GM19238 (cell line): Measurements from ENCODE around the gene SMCHD1.

Experiments
- DNase-seq: peaks from one replicate; pipeline ENCODE4 v3.0.0; 2011; ENCODE audit warnings: low spot score; ENCODE audit not compliant: insufficient read length

SMCHD1 gene

DNA sequence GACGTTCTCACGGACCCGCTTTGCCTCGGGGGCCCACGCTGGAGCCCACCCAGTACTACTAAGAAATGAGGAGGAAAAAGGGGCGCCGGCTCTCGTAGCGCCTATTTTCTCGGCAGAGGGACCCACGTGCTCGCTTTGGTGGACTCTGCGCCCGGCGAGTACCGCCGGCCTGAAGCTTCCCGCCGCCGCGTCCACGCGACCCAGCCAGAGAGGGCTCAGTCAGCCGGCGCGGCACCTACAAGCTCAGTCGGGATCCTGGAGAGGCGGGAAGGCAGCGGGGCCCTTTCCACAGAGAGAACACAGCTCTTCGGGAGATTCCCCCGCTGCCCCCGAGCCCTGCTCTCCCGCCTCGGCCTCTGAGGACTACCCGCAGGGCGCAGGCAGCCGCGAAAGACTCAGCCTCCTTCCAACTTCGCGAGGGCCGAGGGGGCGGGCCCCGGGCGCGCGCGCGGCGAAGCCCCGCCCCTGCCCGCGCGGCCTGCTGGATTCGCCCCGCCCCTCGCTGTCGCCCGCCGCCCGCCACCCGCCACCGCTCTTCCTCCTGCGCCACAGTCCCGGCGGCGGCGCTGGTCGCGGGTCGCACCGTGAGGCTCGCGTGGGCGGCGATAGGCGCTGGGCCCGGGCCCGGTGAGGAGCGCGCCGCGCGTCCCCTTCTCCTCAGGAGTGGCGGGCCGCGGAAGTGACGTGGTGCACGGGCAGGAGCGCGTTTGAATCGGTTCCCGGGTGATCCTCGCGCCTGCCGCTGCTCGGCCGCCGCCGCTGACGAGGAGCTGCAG is at the start of gene SMCHD1:
SMCHD1 (plus strand) TSS at position 549 of the 776 bp plus-strand sequence. CDS start 350 bp downstream, outside the sequence.
- peak; percentile 66 for DNase-seq

DNA sequence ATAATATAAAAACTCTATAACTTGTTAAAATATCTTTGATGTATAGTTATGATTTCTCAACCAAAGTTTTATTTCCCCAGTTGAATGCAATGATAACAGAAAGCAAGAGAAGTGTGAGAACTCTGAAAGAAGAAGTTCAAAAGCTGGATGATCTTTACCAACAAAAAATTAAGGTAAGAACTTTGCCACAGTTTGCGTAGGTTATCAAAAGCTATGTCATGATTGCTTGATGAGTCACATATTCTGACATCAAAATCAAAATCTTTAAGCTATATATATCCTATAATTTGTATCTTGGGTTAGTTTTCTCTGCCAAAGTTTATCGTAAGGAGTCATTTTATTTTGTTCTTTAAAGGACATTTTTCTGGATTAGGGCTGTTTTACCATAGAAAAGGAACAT is 49.2 kb upstream of the SMCHD1 start:
- DNase-seq = no peak

DNA sequence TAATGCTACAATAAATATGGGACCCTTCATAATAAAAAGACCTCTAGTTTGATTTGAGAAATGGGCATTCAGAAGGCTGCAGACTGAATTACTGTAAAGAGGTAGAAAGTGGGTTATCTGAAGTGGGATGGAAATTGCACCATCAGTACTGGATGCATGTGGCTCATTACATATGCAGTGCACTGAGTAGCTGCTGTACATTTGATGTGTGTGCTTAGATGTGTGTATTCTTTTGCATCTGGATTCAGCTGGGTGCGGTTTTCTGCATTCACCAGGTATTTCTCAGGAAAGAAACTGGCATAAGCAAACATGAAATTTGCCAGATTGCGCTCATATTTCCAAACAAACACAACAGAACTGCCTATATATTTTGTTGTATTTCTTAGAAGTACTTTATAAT is 45.9 kb upstream of the SMCHD1 start:
- no peak for DNase-seq

DNA sequence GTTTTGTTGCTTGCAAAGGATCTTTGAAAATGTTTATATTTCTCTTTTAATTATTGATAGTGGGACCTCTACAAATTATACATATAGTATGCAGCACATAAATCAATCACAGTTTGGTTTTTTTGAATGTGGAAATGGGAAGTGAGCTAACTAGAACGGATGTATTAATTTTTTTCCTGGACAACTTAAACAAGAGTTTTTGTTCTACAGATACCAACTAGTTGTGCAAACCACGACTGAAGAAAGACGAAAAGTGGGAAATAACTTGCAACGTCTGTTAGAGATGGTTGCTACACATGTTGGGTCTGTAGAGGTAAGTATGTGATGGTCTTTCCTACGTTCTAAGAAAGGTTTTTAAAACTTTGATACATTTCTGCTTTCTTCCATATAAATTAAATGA is 45.0 kb upstream of the SMCHD1 start:
- no peak for DNase-seq

DNA sequence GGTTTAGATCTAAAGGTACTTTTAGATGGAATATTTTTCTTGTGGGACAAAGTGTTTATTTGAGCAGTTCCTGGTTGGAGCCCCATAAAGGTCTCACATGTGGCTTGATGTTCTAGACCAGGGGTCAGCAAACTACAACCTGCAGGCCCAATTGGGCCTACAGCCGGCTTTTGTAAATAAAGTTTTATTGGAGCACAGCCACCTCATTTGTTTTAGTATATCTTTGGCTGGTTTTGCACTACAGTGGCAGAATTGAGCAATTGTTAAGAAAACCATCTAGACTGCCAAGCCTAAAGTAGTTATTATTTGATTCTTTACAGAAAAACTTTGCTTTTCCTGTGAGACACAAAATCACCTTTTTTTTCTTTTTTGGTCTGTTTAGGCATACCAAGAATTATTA is 42.5 kb upstream of the SMCHD1 start:
- no peak for DNase-seq

DNA sequence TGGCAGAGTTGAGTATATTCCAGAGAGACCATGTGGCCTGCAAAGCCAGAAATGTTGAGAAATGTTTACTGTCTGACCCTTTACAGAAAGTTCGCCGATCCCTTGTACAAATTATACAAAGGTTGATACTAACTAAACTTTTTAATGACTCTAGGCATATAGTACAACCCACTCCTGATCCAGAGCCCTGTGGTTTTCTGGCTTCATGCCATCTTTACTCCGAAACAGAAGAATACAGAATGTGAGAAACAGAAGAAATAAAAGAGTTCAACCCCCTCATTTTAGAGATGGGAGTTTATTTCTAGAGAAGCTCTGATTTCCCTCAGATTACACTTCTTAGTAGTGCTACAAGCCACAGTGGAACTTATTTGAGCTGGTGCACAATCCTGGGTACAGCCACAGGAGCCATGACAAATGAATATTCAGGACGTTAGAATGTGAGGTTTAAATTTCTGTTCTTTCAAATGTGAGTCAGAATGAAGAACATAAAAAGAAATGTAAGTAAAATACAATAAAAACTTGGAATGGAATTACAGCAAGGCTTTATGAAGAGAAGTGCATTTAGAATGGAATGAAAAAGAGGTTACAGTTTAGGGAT is 38.0 kb upstream of the SMCHD1 start:
- DNase-seq = no peak

DNA sequence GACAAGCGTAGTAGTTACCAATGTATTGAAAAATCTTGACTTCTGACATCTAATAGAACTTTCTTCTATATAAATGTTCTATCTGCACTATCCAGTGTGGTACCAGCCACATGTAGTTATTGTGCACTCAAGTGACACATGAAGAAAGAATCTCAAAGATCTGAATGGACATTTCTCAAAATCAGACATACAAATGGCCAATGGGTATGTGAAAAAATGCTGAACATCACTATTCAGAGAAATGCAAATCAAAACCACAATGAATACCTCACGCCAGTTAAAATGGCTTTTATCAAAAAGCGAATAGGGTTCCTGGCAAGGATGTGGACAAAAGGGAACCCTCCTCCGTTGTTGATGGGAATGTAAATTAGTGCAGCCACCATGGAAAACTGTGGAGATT is 37.5 kb upstream of the SMCHD1 start:
- no peak for DNase-seq

DNA sequence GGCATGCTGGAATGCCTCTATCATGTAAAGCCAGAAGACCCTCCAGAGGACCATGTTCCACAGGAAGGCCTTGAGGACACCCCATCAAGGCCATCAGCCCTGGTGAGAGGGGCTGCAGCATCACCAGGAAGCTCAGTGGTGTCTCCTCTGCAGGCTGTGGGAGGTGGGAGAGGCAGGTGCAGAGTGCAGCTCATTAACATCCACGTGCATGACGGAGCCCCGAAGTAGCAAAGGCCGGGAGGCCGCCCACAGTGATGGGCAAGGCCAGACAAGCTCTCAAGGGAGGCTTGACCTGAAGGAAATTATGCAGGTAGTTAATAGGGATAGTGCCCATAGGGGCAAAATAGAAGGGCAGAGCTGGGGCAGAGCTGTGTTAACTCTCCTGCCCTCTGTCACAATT is 30.3 kb upstream of the SMCHD1 start:
- DNase-seq = no peak

DNA sequence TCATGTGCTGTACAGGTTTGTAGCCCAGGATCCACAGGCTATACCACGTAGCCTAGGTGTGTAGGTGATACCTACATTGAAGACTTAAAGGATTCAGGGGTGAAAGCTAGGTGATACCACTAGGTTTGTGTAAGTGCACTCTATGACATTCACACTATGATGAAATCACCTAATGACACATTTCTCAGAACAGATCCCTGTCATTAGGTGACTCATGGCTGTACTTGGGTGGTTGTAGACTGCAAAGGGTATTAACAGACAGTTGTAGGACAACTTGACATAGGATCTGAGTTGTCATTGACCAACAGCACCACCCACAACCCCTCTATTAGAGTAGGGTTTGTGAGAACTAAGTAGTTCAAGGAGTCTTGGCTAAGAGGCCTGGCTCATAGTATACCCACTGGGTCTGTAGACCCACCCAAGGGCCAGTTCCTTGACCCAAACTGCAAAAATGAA is 27.7 kb upstream of the SMCHD1 start:
- no peak for DNase-seq

DNA sequence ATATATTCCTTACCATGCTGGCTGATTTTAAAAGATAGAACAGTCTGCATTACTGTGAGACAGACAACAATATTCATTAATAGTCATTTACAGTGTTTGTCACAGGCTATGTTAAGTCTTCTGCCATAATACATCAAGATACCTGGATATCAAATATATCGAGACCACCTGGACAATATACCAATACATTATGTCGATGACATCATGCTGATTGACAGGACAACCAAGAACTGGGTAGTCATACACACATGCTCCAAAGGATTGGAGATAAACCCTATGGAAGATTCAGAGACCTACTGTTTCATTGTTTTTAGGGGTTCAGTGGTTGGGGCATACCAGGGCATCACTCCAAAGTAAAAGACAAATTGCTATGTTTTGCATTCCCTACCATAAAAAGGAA is 26.5 kb upstream of the SMCHD1 start:
- DNase-seq = no peak

DNA sequence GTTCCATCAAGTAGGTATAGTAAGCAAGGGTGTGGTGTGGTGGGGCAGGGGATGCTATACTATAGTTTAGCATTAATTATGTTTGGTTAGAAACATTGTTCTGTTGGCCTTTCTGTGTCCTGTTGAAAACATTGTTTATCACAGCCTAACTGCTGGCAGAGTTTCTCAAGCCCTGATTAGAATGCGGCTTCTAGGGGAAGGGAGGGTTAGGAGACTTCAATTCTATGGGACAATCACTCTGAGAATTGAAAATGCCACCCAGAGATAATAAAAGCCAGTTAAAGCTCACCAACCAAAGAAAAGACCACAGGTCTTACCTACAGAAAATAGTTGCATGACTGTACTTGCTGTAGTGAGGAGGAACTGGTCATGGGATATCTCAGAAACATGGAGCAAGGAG is 19.9 kb upstream of the SMCHD1 start:
- DNase-seq = no peak

DNA sequence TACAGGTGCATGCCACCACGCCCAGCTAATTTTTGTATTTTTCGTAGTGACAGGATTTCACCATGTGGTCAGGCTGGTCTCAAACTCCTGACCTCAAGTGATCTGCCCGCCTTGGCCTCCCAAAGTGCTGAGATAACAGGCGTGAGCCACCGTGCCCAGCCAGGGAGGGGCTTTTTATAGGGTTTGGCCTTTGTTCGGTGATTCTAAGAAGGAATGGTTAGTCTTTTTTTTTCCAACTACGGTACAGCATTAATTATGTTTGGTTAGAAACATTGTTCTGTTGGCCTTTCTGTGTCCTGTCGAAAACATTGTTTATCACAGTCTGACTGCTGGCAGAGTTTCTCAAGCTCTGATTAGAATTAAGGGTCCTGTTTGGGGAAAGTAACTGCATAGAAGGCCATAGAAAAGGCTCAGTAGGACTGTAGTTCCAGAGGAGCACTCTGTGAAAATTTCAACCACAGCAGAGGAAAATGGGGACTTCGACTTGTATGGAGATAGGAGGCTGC is 19.3 kb upstream of the SMCHD1 start:
- no peak for DNase-seq

DNA sequence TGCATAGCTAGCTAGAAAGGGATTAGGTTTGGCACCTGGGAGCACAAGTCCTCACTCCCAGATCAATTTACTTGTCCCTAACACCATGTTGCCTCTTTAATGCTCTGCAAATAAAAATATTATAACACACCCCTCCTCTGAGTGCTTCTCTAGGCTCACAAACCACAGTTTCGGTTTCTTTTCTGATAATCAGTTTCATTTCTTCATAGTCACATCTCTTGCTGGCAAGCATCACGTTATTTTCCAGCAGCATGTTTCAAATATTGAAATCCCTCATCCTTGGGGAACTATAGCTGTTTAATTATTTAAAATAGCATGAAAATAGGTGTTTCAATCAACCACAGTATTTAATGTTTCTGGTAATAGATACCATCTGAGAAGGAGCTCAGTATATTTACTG is 13.9 kb upstream of the SMCHD1 start:
- peak; percentile 37 for DNase-seq

DNA sequence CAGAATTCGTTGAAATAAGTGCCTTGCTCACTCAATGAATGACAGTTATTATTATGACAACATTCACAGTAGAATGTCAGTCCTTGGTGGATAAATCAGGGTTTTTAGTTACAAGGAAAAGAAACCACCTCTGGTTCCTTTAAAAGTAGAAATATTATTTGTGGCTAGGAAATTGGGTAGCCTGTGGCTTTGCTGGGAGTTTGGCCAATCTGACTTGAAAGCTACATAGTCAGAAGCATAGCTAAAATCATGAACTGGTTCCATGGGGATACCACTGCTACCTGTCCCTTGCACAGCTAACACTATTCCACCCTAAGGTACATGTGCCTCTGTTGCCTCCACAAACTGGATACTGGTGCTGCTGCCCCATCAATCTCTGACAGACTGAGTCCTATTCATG is 12.8 kb upstream of the SMCHD1 start:
- no peak for DNase-seq

DNA sequence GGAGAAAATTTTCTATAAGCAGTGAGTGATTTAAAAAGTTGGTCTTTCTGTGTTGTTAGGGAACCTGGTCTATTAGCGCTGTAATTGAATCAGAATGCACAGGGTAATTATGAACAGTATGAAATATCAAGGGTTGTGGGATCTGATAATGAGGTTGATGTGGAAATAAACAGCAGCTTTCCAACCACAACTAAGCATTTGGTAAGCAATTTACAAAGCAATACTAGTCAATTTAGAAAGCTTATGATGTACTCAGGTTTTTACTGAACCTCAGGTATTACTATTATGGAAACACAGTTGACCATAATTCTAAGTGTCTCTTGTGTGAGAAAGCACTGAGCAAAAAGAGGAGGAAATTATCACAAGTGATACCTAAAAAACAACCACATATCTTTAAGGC is 11.0 kb upstream of the SMCHD1 start:
- no peak for DNase-seq

DNA sequence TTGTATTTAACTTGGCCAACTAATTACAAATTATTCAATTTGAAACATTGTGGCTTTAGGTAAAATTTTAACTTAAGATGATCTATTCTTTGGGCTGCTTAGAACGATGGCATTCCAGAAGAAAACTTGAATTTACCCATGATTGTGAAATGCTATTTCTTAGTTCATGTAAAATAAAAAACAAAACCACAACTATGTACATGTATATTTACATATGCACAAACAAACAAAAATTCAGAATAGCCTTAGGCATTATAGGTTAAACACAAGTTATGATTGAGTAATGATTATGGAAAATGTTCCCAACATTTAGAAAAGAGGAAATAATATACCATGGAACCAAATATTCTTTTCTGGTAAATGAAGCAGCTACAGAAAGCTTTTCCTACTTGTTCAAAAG is 3.5 kb upstream of the SMCHD1 start:
- DNase-seq = no peak

DNA sequence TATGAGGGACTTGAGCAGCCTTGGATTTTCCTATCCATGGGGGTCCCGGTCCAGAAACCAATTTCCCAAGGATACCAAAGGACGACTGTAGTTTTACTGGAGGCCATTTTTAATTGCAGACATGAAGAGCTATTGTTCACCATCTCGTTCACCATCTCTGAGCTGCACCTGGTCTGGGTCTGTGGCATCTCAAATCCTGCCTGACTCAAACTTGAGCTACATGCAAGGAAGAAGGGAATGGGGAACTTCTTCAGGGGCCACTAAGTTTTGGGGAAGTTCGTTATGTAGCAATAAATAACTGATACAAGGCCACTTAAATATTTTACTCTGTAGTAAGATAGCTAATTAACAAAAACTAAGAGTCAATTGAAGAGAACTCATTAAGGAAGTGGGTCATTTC is 2.1 kb upstream of the SMCHD1 start:
- no peak for DNase-seq

DNA sequence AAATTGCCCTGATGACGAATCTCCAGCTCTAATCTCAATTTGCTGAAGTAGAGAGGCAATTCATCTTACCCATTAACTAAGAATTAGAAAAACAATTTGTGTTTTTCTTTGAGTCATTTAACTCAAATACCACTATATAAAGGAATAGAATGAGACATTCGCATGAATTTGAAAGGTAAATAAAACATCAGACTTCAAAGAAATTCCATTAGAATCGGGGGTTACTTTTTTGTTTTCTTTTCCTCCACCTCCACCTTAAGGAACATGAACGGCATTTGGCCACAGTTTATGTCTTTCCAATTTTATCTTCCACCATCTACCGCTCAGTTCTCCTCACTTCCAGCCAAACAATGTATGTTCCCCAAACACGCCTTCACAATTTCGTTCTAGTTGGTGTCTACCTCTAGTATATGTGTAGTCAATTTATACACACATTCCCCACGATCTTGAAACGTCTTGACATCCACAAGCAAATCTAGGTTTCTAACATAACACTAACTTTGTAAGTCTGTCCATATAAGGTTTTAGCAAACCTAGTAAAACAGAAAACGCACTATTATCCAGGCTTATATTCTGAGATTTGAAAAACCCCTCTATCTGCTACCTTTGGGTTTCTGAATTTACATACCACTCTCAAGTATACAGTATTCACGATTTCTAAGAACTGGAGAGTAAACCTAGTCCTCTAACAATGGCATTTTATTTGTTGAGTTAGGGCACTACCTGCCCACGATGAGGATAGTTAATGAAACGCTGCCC is 1.2 kb upstream of the SMCHD1 start:
- no peak for DNase-seq

DNA sequence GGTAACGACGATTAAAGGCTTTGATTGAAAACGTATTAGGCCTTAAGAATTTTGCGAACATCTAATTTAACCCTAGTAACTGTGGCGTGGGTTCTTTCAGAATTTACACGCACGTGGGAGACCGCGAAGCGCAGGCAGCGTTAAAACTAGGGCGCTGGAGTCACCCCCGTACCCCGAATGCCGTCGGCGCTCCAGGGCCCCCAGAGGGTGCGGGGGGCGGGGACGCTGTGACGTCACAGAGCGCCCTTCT is 673 bp upstream of the SMCHD1 start:
- DNase-seq = peak; percentile 40

DNA sequence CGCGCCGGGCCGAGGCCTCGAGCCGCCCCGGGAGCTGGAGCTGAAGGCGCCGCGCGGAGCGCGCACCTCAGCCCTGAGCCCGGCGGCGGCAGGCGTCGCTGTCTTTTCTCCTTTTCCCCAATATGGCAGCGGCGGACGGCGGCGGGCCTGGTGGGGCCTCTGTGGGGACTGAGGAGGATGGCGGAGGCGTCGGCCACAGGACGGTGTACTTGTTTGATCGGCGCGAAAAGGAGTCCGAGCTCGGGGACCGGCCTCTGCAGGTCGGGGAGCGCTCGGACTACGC is 369 bp downstream of the SMCHD1 start:
- DNase-seq = peak; percentile 32

DNA sequence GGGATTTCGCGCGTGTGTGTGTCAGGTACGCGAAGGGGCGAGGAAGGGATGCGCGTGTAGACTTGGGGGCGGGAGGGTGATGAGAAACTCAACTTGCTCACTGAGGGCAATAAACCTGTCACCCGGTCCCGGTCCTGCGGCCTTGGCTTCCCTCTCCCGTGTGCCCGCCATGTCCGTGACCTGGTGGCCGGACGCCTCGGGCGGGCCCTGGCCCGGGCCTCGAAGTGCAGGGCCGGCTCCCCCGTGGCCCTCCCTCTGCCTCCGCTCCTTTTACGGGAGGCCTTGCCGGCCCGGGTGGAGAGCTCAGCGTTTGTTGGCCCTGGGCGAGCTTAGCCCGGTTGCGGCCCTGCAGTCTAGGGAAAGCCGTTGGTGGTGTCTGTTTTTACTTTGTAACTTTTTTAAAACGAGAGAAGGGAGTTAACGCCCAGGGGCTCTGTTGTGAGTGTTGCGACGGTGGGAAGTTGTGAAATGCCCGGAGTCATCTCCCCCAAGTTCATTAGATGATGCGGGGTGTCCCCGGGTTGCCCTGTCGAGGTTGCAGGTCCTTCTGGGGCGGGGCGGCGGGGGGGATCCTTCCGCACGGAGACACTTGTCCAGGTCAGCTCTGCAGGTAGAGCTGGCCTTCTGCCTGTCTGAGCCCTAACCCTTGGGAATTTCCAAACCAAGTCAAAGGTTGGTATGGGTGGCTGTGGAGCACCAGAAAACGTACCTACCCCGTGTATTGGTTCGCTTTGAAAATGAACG is 883 bp downstream of the SMCHD1 start:
- no peak for DNase-seq

DNA sequence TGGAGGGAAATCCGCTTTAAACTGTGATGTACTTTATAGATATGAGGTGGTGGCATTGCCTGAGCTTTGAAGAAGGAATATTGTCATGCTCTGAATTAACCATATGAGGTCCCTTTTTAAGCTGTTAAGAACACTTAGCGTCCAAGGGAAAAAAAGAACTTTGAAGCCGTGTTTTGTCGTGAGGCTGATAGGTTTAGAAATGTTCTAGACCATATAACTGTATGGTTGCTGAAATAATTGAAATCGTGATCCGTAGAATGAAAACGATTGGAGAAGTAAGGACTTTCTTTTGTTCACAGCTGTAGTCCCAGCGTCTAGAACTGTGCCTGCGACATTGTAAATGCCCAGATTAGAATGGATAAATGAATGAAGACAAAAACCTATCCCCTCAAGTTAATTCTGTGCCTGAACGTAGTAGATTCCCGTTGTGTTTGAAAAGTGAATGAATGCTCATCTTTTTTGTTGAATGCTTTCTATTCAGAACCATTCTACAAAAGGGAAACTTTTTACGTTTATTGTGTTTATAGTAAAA is 1.5 kb downstream of the SMCHD1 start:
- DNase-seq = no peak
